Parathyroid adenoma (tissue), 2 donors: ENCODE data around the gene MOB3B.

Source experiments
- H2AFZ ChIP-seq: fragments of 300-600 bp; sonication (generic); one replicate; pipeline ENCODE4 v1.7.0; 2017; ENCODE audit warnings: antibody characterized with exemption, mild to moderate bottlenecking
- H3K27ac ChIP-seq: fragments of 300-600 bp; sonication (generic); one replicate; pipeline ENCODE4 v1.7.0; 2017
- H3K27me3 ChIP-seq: fragments of 300-600 bp; sonication (generic); one replicate; pipeline ENCODE4 v1.7.0; 2017; ENCODE audit warnings: low read length; ENCODE audit not compliant: control insufficient read depth, insufficient read depth
- H3K36me3 ChIP-seq: fragments of 300-600 bp; sonication (generic); one replicate; pipeline ENCODE4 v1.7.0; 2017; ENCODE audit warnings: low read length; ENCODE audit not compliant: control insufficient read depth, insufficient read depth
- H3K4me1 ChIP-seq: fragments of 300-600 bp; sonication (generic); one replicate; pipeline ENCODE4 v1.7.0; 2017; ENCODE audit warnings: control low read depth
- H3K4me2 ChIP-seq: fragments of 300-600 bp; sonication (generic); one replicate; pipeline ENCODE4 v1.7.0; 2017; ENCODE audit warnings: low read length
- H3K4me3 ChIP-seq: fragments of 300-600 bp; sonication (generic); one replicate; pipeline ENCODE4 v1.7.0; 2017; ENCODE audit warnings: low read depth, low read length
- H3K79me2 ChIP-seq: fragments of 300-600 bp; sonication (generic); one replicate; pipeline ENCODE4 v1.7.0; 2017; ENCODE audit warnings: control low read depth
- H3K9ac ChIP-seq: fragments of 300-600 bp; sonication (generic); one replicate; pipeline ENCODE4 v1.7.0; 2017; ENCODE audit warnings: mild to moderate bottlenecking
- H3K9me3 ChIP-seq: fragments of 300-600 bp; sonication (generic); one replicate; pipeline ENCODE4 v1.7.0; 2017; ENCODE audit warnings: low read length; ENCODE audit not compliant: control insufficient read depth
- TF ChIP-seq, protein P1 (sequence below): fragments of 300-600 bp; sonication (generic); IDR thresholded peaks from one replicate; pipeline ENCODE4 v1.7.0; 2017; ENCODE audit warnings: antibody characterized with exemption, mild to moderate bottlenecking
- donor health status: primary hyperparathyroidism.

Gene MOB3B

DNA sequence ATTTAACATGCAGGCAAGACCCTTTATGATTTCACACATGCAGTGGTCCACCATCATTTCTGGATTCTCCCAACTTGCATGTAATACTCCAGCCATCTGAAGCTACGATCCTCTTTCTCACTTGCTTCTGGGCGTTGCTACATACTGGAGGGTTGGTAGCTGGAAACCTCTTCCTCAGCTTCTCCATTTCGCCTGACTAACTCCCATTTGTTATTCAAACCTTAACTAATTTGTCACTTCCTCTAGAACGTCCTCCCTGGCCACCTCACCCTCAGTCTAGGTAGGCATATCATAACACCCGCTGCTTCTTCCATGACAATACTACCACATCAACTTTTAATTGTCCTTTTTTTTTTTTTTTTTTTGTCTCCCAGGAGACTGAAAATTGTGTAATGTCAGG is 160.0 kb downstream of the MOB3B start:
- H3K4me1 ChIP-seq, result no peaks in the 10 kb centered on the region
- H3K27ac ChIP-seq, result no peak overlapping the region
- no peaks in the 10 kb centered on the region for H3K79me2 ChIP-seq
- H3K9ac ChIP-seq, result no peak overlapping the region
- no peaks in the 10 kb centered on the region for H3K36me3 ChIP-seq
- TF ChIP-seq, protein P1, sequence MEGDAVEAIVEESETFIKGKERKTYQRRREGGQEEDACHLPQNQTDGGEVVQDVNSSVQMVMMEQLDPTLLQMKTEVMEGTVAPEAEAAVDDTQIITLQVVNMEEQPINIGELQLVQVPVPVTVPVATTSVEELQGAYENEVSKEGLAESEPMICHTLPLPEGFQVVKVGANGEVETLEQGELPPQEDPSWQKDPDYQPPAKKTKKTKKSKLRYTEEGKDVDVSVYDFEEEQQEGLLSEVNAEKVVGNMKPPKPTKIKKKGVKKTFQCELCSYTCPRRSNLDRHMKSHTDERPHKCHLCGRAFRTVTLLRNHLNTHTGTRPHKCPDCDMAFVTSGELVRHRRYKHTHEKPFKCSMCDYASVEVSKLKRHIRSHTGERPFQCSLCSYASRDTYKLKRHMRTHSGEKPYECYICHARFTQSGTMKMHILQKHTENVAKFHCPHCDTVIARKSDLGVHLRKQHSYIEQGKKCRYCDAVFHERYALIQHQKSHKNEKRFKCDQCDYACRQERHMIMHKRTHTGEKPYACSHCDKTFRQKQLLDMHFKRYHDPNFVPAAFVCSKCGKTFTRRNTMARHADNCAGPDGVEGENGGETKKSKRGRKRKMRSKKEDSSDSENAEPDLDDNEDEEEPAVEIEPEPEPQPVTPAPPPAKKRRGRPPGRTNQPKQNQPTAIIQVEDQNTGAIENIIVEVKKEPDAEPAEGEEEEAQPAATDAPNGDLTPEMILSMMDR, result no peak
- H3K4me3 ChIP-seq, result no peak overlapping the region
- no peaks in the 10 kb centered on the region for H3K9me3 ChIP-seq
- H3K27me3 ChIP-seq, result no peaks in the 10 kb centered on the region
- H3K4me2 ChIP-seq, result no peak overlapping the region
- H2AFZ ChIP-seq, result no peak overlapping the region

DNA sequence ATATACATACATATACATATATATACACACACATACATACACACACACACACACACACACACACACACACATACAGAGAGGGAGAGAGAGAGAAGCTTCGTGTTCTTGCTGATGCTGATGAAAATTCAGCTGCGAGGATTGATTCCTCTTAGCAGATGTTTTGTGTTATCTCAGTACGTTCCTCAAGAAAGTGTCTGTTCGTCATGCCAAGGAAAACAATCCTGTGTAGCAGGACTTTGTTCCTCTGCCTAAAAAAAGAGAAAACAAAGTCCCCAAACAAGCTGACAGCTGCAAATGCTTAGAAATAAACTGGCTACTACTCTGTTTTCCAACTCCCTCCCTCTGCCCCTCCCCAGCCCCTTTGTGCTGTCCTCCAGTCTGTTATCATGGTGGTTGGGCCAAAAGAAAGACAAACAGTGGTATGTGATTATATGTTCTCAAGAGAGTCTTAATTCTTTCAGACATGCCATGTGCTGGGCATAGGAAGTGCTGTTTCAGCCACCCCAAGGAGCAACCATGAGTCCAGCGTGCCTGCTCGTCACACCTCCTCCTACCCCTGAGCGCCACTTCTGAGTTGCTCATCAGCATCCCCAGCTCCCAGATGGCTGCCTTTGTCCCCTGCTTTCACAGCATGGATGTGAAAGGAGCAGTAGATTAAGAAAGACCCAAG is 161.2 kb downstream of the MOB3B start:
- H3K9me3 ChIP-seq, result no peaks in the 10 kb centered on the region
- peak overlapping the region; percentile 31 for H3K4me2 ChIP-seq
- no peaks in the 10 kb centered on the region for H3K27me3 ChIP-seq
- H3K27ac ChIP-seq, result no peak overlapping the region
- no peak overlapping the region for H3K9ac ChIP-seq
- no peaks in the 10 kb centered on the region for H3K36me3 ChIP-seq
- no peaks in the 10 kb centered on the region for H3K4me1 ChIP-seq
- TF ChIP-seq, protein P1, result no peak
- H2AFZ ChIP-seq, result no peak overlapping the region
- no peaks in the 10 kb centered on the region for H3K79me2 ChIP-seq
- H3K4me3 ChIP-seq, result no peak overlapping the region

DNA sequence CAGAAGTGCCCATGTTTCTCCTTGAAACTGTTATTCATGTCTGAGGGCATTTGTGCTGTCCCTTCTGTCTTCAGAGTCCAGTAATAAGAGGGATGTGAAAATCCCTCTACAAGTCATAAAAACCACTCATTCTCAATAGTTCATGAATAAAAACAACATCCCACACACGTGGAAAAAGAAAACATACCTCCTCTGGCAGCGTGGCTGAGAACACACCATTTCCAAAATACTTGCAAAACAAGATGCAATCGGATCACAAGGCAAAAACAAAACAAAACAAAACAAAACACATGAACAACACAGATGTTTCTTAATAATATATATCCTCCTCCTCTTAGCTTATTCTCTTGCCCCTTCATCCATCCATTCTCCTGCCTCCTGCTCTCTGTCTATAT is 161.7 kb downstream of the MOB3B start:
- Histone ChIP-seq H3K4me2 (peak overlapping the region; percentile 31), H3K27ac (no peak overlapping the region), H3K4me1 (no peaks in the 10 kb centered on the region), H3K27me3 (no peaks in the 10 kb centered on the region), H2AFZ (no peak overlapping the region), H3K9ac (no peak overlapping the region), H3K4me3 (no peak overlapping the region), H3K36me3 (no peaks in the 10 kb centered on the region), H3K79me2 (no peaks in the 10 kb centered on the region), H3K9me3 (no peaks in the 10 kb centered on the region)
- TF ChIP-seq, protein P1, result no peak

DNA sequence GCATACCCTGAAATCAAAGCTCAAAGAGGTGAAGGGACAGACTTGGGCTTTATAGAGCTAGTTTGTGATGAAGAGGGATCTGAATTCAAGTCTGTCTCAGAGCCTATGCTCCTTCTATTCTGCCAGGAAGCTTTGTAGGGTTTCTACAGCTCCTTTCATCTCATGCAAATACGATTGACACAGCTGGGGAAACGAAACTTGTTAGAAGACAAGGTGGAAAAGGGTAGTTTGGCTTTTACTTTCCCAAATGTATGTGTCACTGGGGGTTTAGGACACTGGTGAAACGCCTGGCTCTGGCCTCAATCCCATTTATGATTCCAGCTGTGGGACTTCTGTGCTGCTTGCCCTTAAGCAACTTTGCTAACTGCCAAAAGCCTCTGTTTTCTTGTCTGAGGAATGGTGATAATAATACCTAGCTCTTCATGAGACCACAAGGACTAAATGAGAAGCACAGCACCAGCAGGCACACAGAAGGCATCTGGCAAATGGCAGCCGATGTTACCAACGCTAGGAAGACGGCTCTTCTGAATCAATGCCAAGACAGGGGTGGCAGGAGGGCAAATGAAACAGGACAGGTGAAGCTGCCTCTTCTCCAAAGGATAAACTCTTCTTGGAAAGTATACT is 162.3 kb downstream of the MOB3B start:
- H3K4me2 ChIP-seq, result no peak overlapping the region
- no peaks in the 10 kb centered on the region for H3K79me2 ChIP-seq
- TF ChIP-seq, protein P1, result no peak
- no peak overlapping the region for H3K4me3 ChIP-seq
- H3K4me1 ChIP-seq, result no peaks in the 10 kb centered on the region
- H3K9ac ChIP-seq, result no peak overlapping the region
- H3K27me3 ChIP-seq, result no peaks in the 10 kb centered on the region
- no peak overlapping the region for H3K27ac ChIP-seq
- H3K36me3 ChIP-seq, result no peaks in the 10 kb centered on the region
- no peaks in the 10 kb centered on the region for H3K9me3 ChIP-seq
- H2AFZ ChIP-seq, result no peak overlapping the region
